HCT116 (cell line): ENCODE measurements around the gene ADAM10. TPM values are rescaled to one million over a fixed set of nuclear protein-coding genes. Genes with fewer than 3 reads are reported as not detected.

Source experiments
- ATAC-seq: fragments of 200-7000 bp; cut with Tn5 transposase; 2 replicates; pipeline ENCODE4 v1.9.1; 2020; ENCODE audit warnings: mild to moderate bottlenecking, moderate library complexity
- BruUV-seq: library from RNA; stranded (reverse); fragments of 400-500 nt; replicated peaks from 2 replicates; lab custom pipeline; 2021; lab: Mats Ljungman, UMichigan
- CTCF ChIA-PET: fragments of 300-600 bp; sonication (Branson Sonifier 250); formaldehyde crosslinking; loops from one replicate; lab custom pipeline; 2021; ENCODE audit warnings: antibody characterized with exemption; lab: Charles Lee
- POLR2A ChIA-PET: fragments of 300-600, 350-600 bp; sonication (Branson Sonifier 250); formaldehyde crosslinking; loops from one replicate; lab custom pipeline; 2021; ENCODE audit warnings: antibody characterized with exemption; lab: Charles Lee
- RAD21 ChIA-PET, 2 experiments: fragments of 300-600 bp; sonication (Branson Sonifier 250); formaldehyde crosslinking; loops; one replicate each; lab custom pipeline; 2023; ENCODE audit warnings: low total read pairs in 2 of 2; ENCODE audit not compliant: uncharacterized antibody in 2 of 2, unreplicated experiment in 2 of 2, low non-redundant PET in 1 of 2; lab: Charles Lee
- DNase-seq: peaks from one replicate; pipeline ENCODE4 v3.0.0-alpha.2; 2010; ENCODE audit warnings: low read depth, low spot score
- H2AFZ ChIP-seq: fragments of 200-600 bp; shearing (Covaris generic), sonication (generic); 2 replicates; pipeline ENCODE4 v1.6.1; 2017; ENCODE audit warnings: low read depth, mixed run types, mixed read lengths, antibody characterized with exemption, low read length; ENCODE audit not compliant: poor library complexity, severe bottlenecking
- H3K27ac ChIP-seq: 2 replicates; pipeline ENCODE4 v1.5.1; 2012; ENCODE audit warnings: low read depth, low read length
- H3K27me3 ChIP-seq: fragments of 200-600 bp; sonication (generic); 2 replicates; pipeline ENCODE4 v1.6.1; 2016; ENCODE audit warnings: mixed run types, low read length, mixed read lengths; ENCODE audit not compliant: insufficient read depth
- H3K36me3 ChIP-seq, 2 experiments: fragments of 200-500 bp in 1 of 2; fragments of 200-600 bp in 1 of 2; sonication (Bioruptor generic) in 1 of 2; sonication (generic) in 1 of 2; 2 replicates each; pipeline versions ENCODE4 v1.5.1 to v1.6.1; 2014 to 2016; ENCODE audit warnings: low read length in 2 of 2, inconsistent platforms in 1 of 2, mixed read lengths in 1 of 2, mixed run types in 1 of 2; ENCODE audit not compliant: insufficient read depth in 2 of 2, control insufficient read depth in 1 of 2
- H3K4me1 ChIP-seq, 2 experiments: fragments of 200-600 bp in 1 of 2; sonication (generic) in 1 of 2; 2 replicates each; pipeline versions ENCODE4 v1.5.1 to v1.6.1; 2012 to 2017; ENCODE audit warnings: low read length in 2 of 2, inconsistent platforms in 1 of 2, mild to moderate bottlenecking in 1 of 2, mixed read lengths in 1 of 2, mixed run types in 1 of 2, moderate library complexity in 1 of 2; ENCODE audit not compliant: insufficient read depth in 2 of 2, control insufficient read depth in 1 of 2
- H3K4me2 ChIP-seq: fragments of 200-600 bp; sonication (generic); 2 replicates; pipeline ENCODE4 v1.6.1; 2017; ENCODE audit warnings: mixed run types, low read length, mixed read lengths
- H3K4me3 ChIP-seq, 2 experiments: fragments of 200-600 bp in 1 of 2; sonication (generic) in 1 of 2; replicated peaks in 1 of 2; 2 replicates each; pipeline ENCODE4 v1.5.1; 2011 to 2016; ENCODE audit warnings: low read length in 2 of 2, control low read depth in 1 of 2, low read depth in 1 of 2, mild to moderate bottlenecking in 1 of 2, mixed read lengths in 1 of 2, mixed run types in 1 of 2
- H3K79me2 ChIP-seq: fragments of 200-600 bp; sonication (generic); 2 replicates; pipeline ENCODE4 v1.6.1; 2017; ENCODE audit warnings: mild to moderate bottlenecking, mixed run types, low read length, moderate library complexity, mixed read lengths; ENCODE audit not compliant: insufficient read depth
- H3K9ac ChIP-seq: fragments of 200-600 bp; sonication (generic); 2 replicates; pipeline ENCODE4 v1.6.1; 2016; ENCODE audit warnings: low read length, mixed read lengths
- H3K9me2 ChIP-seq: fragments of 200-600 bp; sonication (generic), shearing (Covaris generic); 2 replicates; pipeline ENCODE4 v1.6.1; 2017; ENCODE audit warnings: mixed run types, mild to moderate bottlenecking, moderate library complexity; ENCODE audit not compliant: insufficient read depth
- H3K9me3 ChIP-seq, 2 experiments: fragments of 200-500 bp in 1 of 2; fragments of 200-600 bp in 1 of 2; sonication (Bioruptor generic) in 1 of 2; sonication (generic) in 1 of 2; 2 replicates each; pipeline ENCODE4 v1.6.1; 2014 to 2017; ENCODE audit warnings: low read length in 2 of 2, mixed read lengths in 2 of 2, inconsistent platforms in 1 of 2, low read depth in 1 of 2, mild to moderate bottlenecking in 1 of 2, mixed run types in 1 of 2, moderate library complexity in 1 of 2; ENCODE audit not compliant: control insufficient read depth in 1 of 2, insufficient read depth in 1 of 2
- H4K20me1 ChIP-seq: fragments of 200-600 bp; sonication (generic), shearing (Covaris generic); 2 replicates; pipeline ENCODE4 v1.6.1; 2017; ENCODE audit warnings: mixed run types, mild to moderate bottlenecking, moderate library complexity; ENCODE audit not compliant: insufficient read depth
- CEBPB ChIP-seq: IDR thresholded peaks from 2 replicates; pipeline ENCODE4 v1.6.1; 2012; ENCODE audit warnings: low read depth
- CTCF ChIP-seq, 3 experiments: fragments of 200-600 bp in 1 of 3; sonication (generic) in 1 of 3; IDR thresholded peaks in 2 of 3; conservative IDR thresholded peaks in 1 of 3; 2 replicates each; pipeline ENCODE4 v1.5.1; 2012 to 2017; ENCODE audit warnings: low read depth in 2 of 3, low read length in 2 of 3, antibody characterized with exemption in 1 of 3, borderline replicate concordance in 1 of 3, control low read depth in 1 of 3, mild to moderate bottlenecking in 1 of 3, mixed read lengths in 1 of 3, mixed run types in 1 of 3, moderate library complexity in 1 of 3; ENCODE audit not compliant: insufficient read depth in 1 of 3
- EGR1 ChIP-seq: IDR thresholded peaks from 2 replicates; pipeline ENCODE4 v1.6.1; 2012; ENCODE audit warnings: low read depth
- EZH2 ChIP-seq: fragments of 200-600 bp; sonication (generic); IDR thresholded peaks from 2 replicates; pipeline ENCODE4 v1.6.1; 2017; ENCODE audit warnings: antibody characterized with exemption, mixed run types
- EZH2phosphoT487 ChIP-seq: fragments of 200-600 bp; IDR thresholded peaks from 2 replicates; pipeline ENCODE4 v1.6.1; 2018; ENCODE audit warnings: antibody characterized with exemption, borderline replicate concordance
- RAD21 ChIP-seq: IDR thresholded peaks from 2 replicates; pipeline ENCODE4 v1.6.1; 2012; ENCODE audit warnings: low read depth, mild to moderate bottlenecking
- SIN3A ChIP-seq: IDR thresholded peaks from 2 replicates; pipeline ENCODE4 v1.6.1; 2012; ENCODE audit warnings: low read depth
- SRF ChIP-seq: IDR thresholded peaks from 2 replicates; pipeline ENCODE4 v1.6.1; 2012; ENCODE audit warnings: low read depth
- TCF7L2 ChIP-seq: IDR thresholded peaks from 2 replicates; pipeline ENCODE4 v1.7.0; 2011; ENCODE audit warnings: borderline replicate concordance, inconsistent platforms; ENCODE audit not compliant: insufficient read depth, insufficient read length; ENCODE audit errors: extremely low read depth
- YY1 ChIP-seq: IDR thresholded peaks from 2 replicates; pipeline ENCODE4 v1.6.1; 2011; ENCODE audit warnings: low read length, low read depth, moderate library complexity, mild to moderate bottlenecking; ENCODE audit not compliant: insufficient replicate concordance; ENCODE audit errors: extremely low read depth
- ZBTB33 ChIP-seq: IDR thresholded peaks from 2 replicates; pipeline ENCODE4 v1.6.1; 2011; ENCODE audit warnings: mild to moderate bottlenecking, low read length, moderate library complexity; ENCODE audit not compliant: insufficient replicate concordance; ENCODE audit errors: extremely low read depth
- ZFX ChIP-seq: fragments of 450-650 bp; IDR thresholded peaks from 2 replicates; pipeline ENCODE4 v1.6.1; 2017
- ZNF274 ChIP-seq: fragments of 200-500 bp; sonication (Bioruptor generic); IDR thresholded peaks from 2 replicates; pipeline ENCODE4 v1.6.1; 2014; ENCODE audit warnings: mild to moderate bottlenecking, low read depth, low read length, inconsistent platforms
- intact Hi-C: fragments of 100-400 bp; cut with micrococcal nuclease; formaldehyde crosslinking; loops from 2 replicates; pipeline ENCODE4 v1.10.0; 2022
- total RNA-seq: library from RNA; stranded (reverse); gene quantifications from one replicate; pipeline ENCODE4 v1.2.1, GENCODE V29; 2021; ENCODE audit not compliant: unreplicated experiment
- TF ChIP-seq, protein P1 (sequence below): IDR thresholded peaks from 2 replicates; pipeline ENCODE4 v1.6.1; 2012; ENCODE audit warnings: low read depth
- TF ChIP-seq, protein P2 (sequence below): IDR thresholded peaks from 2 replicates; pipeline ENCODE4 v1.6.1; 2012

The ADAM10 gene
- total RNA-seq, 1 experiment from 2014 or later: 158 TPM

GRCh38 chr15:58773024-58773423 is 23.5 kb upstream of the ADAM10 start:
- Histone ChIP-seq H3K9me2 (no peaks in the 10 kb centered on the region), H4K20me1 (no peaks in the 10 kb centered on the region), H2AFZ (no peak overlapping the region), H3K9me3 (no peaks in the 10 kb centered on the region), H3K4me3 (no peak overlapping the region), H3K27ac (no peak overlapping the region), H3K79me2 (peaks cover 56% of the 10 kb centered on the region), H3K27me3 (no peaks in the 10 kb centered on the region), H3K4me2 (peak overlapping the region; percentile 96; the same call in 1 of the 2 replicates), H3K4me1 (peaks cover 14 to 18% of the 10 kb centered on the region in 2 experiments), H3K9ac (no peak overlapping the region), H3K36me3 (no peaks in the 10 kb centered on the region)
- POLR2A ChIA-PET: no interaction called here
- TF ChIP-seq ZBTB33 (no peak), YY1 (no peak), CTCF (IDR thresholded peaks at IDR 0.05 in 2 of 3, conservative IDR thresholded peaks at IDR 0.05 in 1 of 3; ENCODE audit: borderline replicate concordance in 1 of 3, insufficient read depth in 1 of 3, low read depth in 2 of 3, low read length in 2 of 3) (no peak), EZH2phosphoT487 (no peak), TCF7L2 (no peak), ZFX (no peak), RAD21 (no peak), EZH2 (no peak), SRF (no peak), ZNF274 (no peak), EGR1 (no peak), CEBPB (no peak), SIN3A (no peak)
- TF ChIP-seq, protein P1, sequence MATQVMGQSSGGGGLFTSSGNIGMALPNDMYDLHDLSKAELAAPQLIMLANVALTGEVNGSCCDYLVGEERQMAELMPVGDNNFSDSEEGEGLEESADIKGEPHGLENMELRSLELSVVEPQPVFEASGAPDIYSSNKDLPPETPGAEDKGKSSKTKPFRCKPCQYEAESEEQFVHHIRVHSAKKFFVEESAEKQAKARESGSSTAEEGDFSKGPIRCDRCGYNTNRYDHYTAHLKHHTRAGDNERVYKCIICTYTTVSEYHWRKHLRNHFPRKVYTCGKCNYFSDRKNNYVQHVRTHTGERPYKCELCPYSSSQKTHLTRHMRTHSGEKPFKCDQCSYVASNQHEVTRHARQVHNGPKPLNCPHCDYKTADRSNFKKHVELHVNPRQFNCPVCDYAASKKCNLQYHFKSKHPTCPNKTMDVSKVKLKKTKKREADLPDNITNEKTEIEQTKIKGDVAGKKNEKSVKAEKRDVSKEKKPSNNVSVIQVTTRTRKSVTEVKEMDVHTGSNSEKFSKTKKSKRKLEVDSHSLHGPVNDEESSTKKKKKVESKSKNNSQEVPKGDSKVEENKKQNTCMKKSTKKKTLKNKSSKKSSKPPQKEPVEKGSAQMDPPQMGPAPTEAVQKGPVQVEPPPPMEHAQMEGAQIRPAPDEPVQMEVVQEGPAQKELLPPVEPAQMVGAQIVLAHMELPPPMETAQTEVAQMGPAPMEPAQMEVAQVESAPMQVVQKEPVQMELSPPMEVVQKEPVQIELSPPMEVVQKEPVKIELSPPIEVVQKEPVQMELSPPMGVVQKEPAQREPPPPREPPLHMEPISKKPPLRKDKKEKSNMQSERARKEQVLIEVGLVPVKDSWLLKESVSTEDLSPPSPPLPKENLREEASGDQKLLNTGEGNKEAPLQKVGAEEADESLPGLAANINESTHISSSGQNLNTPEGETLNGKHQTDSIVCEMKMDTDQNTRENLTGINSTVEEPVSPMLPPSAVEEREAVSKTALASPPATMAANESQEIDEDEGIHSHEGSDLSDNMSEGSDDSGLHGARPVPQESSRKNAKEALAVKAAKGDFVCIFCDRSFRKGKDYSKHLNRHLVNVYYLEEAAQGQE: no peak
- TF ChIP-seq, protein P2, sequence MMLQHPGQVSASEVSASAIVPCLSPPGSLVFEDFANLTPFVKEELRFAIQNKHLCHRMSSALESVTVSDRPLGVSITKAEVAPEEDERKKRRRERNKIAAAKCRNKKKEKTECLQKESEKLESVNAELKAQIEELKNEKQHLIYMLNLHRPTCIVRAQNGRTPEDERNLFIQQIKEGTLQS: no peak
- CTCF ChIA-PET: no interaction called here
- intact Hi-C loops: loop anchor here (5.0 kb wide), 2 partner anchors 159 to 336 kb away; partner anchors contain the start of gene SLTM
- DNase-seq (no peak), ATAC-seq (no peak)
- RAD21 ChIA-PET: no interaction called here
- no TSS peak for BruUV-seq
